Bronchial epithelial cell (primary cell): Measurements from ENCODE around the gene HKDC1. TPM values are rescaled to one million over a fixed set of nuclear protein-coding genes. Genes with fewer than 3 reads are reported as not detected.

Source experiments
- DNase-seq: peaks from one replicate; pipeline ENCODE4 v3.0.0-alpha.2; 2010; ENCODE audit warnings: low read depth
- FAIRE-seq: peaks from 2 replicates; lab custom pipeline; 2011; peaks lifted over from hg19 to GRCh38; lab: Jason Lieb, UNC
- H3K27me3 ChIP-seq: 2 replicates; pipeline ENCODE4 v1.5.1; 2011; ENCODE audit warnings: low read length; ENCODE audit not compliant: control insufficient read depth, insufficient read depth
- H3K36me3 ChIP-seq: 2 replicates; pipeline ENCODE4 v1.5.1; 2011; ENCODE audit warnings: low read length; ENCODE audit not compliant: control insufficient read depth, insufficient read depth
- H3K4me3 ChIP-seq: 2 replicates; pipeline ENCODE4 v1.5.1; 2011; ENCODE audit warnings: mild to moderate bottlenecking, low read depth, low read length, control low read depth
- total RNA-seq: library from RNA; depleted of rRNA; stranded (reverse); fragments of >200 nt; gene quantifications from 2 replicates; pipeline ENCODE4 v1.2.1, GENCODE V29; 2014
- TF ChIP-seq, protein P1 (sequence below): IDR thresholded peaks from 2 replicates; pipeline ENCODE4 v1.5.1; 2011; ENCODE audit warnings: mild to moderate bottlenecking, moderate library complexity, low read length, control low read depth, inconsistent platforms; ENCODE audit not compliant: insufficient read depth, severe bottlenecking

The HKDC1 gene
- total RNA-seq, 1 donor from 2014 or later = 3.9 TPM

DNA sequence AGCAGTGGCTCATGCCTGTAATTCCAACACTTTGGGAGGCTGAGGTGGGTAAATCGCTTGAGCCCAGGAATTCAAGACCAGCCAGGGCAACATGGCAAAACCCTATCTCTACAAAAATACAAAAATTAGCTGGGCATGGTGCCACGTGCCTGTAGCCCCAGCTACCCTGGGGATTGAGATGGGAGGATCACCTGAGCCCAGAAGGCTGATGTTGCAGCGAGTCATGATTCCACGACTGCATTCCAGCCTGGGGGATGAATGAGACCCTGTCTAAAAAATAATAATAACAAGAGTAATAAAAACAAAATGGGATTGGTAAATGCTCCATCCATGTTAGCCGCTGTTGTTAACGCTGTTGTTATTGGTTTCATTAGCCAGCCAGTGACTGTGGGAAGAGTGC lies 1.3 kb upstream of the HKDC1 start:
- FAIRE-seq = no peak
- no peak overlapping the region for H3K4me3 ChIP-seq
- DNase-seq = no peak
- H3K36me3 ChIP-seq = no peaks in the 10 kb centered on the region
- TF ChIP-seq, protein P1, sequence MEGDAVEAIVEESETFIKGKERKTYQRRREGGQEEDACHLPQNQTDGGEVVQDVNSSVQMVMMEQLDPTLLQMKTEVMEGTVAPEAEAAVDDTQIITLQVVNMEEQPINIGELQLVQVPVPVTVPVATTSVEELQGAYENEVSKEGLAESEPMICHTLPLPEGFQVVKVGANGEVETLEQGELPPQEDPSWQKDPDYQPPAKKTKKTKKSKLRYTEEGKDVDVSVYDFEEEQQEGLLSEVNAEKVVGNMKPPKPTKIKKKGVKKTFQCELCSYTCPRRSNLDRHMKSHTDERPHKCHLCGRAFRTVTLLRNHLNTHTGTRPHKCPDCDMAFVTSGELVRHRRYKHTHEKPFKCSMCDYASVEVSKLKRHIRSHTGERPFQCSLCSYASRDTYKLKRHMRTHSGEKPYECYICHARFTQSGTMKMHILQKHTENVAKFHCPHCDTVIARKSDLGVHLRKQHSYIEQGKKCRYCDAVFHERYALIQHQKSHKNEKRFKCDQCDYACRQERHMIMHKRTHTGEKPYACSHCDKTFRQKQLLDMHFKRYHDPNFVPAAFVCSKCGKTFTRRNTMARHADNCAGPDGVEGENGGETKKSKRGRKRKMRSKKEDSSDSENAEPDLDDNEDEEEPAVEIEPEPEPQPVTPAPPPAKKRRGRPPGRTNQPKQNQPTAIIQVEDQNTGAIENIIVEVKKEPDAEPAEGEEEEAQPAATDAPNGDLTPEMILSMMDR = no peak
- H3K27me3 ChIP-seq = no peaks in the 10 kb centered on the region

DNA sequence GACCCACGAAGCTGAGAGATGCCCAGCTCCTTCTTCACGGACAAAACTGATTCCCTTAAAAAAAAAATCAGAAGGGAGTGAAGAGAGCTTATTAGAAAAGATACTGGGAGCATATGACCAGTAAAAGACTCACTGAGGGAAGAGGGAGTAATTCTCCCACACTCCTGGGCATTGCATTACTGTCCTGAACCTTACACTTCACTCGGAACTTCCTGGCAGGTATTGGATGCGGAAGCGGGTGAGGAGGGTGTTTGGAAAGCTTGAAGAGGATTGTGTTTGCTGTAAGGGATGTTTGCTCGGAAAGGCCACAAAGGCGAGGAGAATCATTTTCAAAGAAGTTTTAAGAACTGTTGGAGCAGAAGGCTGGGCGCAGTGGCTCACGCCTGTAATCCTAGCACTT lies 375 bp downstream of the HKDC1 start:
- FAIRE-seq = no peak
- Histone ChIP-seq H3K36me3 (no peaks in the 10 kb centered on the region), H3K27me3 (no peaks in the 10 kb centered on the region), H3K4me3 (peak overlapping the region; percentile 1)
- TF ChIP-seq, protein P1 = no peak
- peak; percentile 33 for DNase-seq

DNA sequence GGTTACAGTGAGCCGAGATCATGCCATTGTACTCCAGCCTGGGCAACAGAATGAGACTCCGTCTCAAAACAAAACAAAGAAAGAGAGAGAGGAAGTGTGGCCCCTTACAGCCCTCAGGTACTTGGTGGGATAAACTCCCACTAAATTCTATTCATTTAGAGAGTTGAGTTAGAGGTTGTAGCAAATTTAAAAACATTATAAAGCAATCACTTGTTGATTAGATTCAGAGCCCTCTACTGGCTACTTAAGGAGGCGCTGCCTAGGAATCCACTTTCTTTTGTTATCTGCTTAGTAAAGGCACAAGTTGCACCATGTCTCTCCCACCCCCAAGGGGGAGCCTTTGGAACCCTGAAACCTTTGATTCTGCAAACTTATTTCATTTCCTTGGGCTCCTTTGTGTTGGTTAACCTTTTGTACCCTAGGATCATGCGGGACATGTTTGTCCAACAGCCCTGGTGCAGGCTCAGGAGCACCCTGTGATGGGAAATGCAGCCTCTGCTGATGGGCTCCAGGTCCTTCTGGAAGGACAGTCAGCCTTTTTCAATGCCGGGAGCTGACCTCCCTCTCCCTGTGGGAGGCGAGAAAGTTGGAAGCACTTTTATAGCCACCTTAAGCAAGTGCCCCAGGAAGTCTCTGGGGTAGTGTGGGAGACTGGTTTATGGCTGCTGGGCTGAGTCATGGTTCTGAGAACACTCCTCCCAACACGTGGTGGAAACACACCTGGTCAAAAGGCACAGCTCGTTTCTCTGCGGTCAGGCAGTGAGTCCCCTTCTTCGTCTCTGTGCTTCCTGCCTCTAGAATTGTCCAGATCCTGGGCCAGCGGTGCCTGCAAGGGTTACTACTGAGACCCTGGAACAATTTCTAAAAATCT lies 2.3 kb downstream of the HKDC1 start:
- TF ChIP-seq, protein P1 = peak; percentile 70
- no peaks in the 10 kb centered on the region for H3K27me3 ChIP-seq
- FAIRE-seq (no peak), DNase-seq (peak; percentile 94)
- peak overlapping the region; percentile 9 for H3K4me3 ChIP-seq
- H3K36me3 ChIP-seq = no peaks in the 10 kb centered on the region

DNA sequence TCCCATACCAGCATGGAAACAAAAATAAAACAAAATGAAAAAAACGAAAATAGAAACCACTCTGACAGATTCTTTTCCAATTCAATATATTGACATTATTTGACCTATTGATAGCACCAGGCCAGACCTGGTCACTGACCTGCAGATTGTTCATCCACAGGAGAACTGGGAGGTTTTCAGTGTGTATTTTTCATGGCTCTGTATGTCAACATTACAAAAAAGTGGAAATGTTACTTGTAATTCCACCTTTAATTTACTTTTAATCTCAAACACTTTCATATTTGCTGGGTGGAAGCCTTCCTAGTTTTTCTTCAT lies 2.9 kb downstream of the HKDC1 start:
- H3K4me3 ChIP-seq = no peak overlapping the region
- DNase-seq = no peak
- TF ChIP-seq, protein P1 = no peak
- H3K27me3 ChIP-seq = no peaks in the 10 kb centered on the region
- no peaks in the 10 kb centered on the region for H3K36me3 ChIP-seq
- no peak for FAIRE-seq

DNA sequence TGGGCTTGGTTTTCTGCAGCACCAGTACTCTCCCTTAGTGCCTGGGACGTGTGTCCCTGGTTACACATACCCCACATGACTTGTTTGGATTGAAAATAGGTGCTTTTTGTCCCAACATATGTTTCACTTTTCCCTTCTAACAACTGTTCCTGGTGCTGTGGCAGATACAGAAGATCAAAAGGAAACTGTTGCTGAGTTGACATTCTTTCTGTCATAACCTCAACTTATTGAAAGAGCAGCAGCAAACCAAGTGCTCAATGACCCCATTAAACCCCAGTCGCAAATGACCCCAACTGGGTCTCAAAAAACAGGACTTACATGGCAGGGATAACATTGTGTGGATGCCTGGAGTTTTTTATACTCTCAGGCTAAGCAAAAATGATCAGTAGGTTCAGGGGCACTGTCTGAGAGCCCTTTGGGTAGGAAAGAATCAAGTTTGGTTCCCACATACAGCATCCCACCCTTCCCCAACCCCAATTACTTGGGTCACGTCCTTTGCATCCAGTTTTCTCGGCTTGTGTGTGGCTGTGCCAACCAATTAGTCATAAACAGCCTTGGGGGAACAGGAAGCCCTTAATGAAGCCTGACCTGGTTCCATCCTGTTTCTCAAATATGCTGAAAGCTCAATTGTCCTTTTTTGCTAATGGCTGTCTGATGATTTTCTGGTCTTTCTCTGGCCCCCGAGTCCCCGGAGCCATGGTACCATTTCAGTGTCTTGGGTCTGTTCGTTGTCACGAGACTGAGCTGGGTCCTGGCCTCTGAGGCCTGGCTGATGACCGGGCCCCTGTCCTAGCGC lies 4.9 kb downstream of the HKDC1 start:
- TF ChIP-seq, protein P1 = no peak
- DNase-seq (peak; percentile 79), FAIRE-seq (no peak)
- Histone ChIP-seq H3K4me3 (no peak overlapping the region), H3K36me3 (no peaks in the 10 kb centered on the region), H3K27me3 (no peaks in the 10 kb centered on the region)
